ENCODE measurements around the gene IGF1R. TPM values are rescaled to one million over a fixed set of nuclear protein-coding genes. Genes with fewer than 3 reads are reported as not detected.

IGF1R gene
- total RNA-seq, 1 donor from 2014 or later = 37.4 TPM

DNA sequence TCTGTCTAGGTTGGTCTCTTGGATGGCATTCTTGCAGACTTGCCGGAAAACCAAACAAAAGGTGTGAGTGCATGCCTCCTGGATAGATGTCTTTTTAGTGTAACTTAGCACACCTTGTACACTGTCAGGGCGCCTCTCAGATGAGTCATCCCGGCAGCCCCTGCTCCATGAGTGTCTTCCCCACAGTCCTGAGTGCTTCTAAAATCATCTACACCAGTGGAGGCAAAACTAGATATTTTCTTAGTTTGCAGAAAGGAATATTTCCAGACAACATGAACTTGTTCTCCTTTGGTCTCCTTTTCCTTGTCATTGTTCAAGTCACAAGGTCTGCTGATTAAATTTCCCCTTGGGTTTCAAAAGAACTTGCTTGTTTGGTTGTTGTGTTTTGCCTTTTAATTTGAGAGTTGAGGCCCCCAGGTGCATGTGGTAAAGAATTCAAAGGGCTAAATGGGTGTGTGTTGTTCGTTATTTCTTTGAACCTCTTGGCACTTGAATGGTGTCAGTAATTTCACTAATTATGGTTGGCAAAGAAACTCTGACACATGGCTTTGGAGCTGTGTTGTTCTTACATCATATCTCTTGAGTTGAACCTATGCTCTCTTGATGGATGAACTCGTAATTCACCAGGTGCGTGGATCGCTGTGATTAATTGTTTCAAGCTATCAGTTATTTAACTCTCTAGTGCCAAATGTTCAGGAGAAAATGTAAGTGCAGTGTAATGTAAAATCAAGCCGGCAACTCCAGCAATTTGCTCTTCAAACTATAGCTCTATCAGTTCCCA lies 98.2 kb downstream of the IGF1R start:
- no peak for DNase-seq

DNA sequence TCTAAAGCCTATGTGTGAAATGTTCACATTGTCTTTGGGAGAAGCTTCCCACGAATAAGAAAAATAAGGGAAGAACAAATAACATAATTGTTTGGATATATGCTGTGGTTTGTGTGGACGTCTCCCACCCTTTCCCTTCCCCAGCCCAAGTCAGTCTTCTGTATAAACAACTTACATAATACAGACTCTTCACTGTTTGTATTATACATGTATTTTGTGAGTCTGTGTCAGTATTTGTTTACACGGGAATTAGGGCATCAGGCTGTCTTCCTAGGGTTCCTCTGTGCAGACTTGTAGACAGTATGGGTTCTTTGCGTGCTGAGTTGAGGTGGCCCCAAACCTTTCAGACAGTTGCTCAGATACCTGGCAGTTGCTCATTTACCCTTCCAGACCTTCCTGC lies 103.4 kb downstream of the IGF1R start:
- no peak for DNase-seq

- no peak for DNase-seq
Measured at GRCh38 chr15:98753726-98754656, 105.7 kb downstream of the IGF1R start.

GRCh38 chr15:98754657-98755022 lies 106.3 kb downstream of the IGF1R start:
- DNase-seq = no peak

GRCh38 chr15:98755138-98755537 lies 106.8 kb downstream of the IGF1R start:
- DNase-seq = no peak

DNA sequence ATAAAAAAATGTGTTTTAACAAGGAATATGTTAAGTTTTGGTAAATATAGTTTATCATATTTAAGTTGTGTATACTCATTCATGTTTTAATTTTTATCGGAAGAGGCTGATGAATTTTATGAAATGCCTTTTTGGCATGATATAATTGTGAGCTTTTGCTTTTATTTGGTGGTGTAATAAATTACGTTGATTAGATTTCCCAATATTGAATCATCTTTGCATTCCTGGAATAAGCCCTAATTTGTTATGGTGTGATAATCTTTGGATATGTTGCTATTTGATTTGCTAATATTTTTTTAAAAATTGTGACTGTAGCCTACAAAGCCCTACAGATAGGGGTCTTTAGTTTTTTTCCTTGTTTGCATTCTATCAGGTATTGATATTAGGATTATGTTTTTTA lies 107.4 kb downstream of the IGF1R start:
- DNase-seq = no peak

DNA sequence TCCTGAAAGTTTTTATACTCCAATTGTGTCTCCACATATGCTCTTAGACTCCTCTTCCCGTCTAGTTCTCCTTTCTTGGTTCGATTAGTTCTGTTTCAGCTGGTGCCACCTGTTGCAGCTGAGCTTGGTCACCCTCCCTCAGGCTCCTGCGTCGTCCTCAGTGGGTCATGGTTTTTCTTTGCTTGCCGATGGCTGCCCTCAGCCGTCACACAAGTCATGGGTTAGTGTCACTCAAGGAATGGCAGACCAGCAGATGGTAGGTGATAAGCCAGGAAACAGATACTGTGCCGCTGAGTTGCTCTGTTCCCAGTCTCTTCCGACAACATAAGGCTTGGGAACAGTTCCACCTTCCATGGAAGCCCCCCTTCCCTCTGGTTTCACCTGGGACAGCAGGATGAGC lies 109.9 kb downstream of the IGF1R start:
- DNase-seq = no peak

DNA sequence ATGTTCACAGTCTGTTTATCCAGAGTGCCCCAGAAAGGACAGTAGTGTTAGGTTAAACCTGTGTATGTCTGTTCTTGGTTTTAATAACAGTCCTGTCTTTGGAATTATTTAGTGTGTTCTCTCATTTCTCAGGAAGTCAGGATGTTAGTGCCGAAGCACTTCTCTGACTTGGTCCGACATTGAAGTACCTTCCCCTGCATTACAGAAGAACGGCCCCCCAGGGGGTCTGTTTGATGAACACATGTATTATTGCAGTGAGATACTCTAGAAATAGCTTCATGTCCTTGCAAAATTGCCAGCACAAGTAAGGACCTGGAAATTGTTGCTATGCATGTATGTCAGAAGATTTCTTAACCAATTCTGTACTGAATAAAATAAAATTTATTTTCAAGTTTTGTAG lies 110.9 kb downstream of the IGF1R start:
- no peak for DNase-seq

DNA sequence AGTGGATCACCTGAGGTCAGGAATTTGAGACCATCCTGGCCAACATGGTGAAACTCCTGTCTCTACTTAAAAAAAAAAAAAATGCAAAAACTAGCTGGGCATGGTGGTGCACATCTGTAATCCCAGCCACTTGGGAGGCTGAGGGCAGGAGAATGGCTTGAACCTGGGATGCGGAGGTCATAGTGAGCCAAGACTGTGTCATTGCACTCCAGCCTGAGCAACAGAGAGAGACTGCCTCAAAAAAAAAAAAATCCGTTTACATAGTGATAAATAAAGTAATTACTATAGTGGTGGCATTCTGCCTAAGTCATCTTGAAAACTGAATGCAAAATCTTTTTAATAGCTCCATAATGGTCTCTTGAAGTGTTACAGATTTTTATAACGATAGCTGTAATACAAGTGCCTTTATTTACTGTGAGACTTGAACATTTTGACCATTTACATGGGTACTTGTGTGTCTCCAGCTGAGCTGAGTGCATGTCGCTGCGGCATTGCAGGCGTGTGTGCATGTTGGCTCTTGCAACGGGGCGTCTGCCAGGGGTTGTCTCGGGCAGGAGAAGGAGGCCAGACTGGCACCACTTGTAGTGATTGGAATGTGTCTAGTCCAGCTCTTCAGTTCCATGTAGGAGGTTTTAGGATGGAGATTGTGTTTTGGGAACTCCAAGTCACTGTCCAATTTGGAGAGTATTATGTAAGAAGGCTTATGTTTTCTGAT lies 111.9 kb downstream of the IGF1R start:
- DNase-seq = no peak

DNA sequence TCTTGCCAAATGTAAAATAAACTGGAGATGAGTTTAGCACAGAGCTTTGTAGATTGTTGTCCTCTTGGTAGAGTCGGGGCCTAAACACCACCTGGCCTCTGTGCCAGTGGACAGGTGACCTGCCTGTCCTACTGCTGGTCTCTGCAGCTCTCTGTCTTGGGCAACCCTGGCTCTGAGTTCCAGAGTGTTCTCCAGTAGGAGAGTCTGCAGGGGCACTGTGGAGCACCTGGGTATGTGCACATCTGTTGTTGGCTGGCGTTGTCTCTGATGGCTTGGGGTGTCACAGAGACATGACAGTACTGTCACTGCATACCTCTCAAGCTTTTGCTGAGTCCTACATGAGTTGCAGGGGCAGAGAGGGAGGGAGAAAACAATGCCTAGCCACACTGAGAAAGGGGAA lies 112.6 kb downstream of the IGF1R start:
- no peak for DNase-seq

GRCh38 chr15:98763179-98763578 lies 114.8 kb downstream of the IGF1R start:
- no peak for DNase-seq

GRCh38 chr15:98764291-98764690 lies 116.0 kb downstream of the IGF1R start:
- no peak for DNase-seq

- no peak for DNase-seq
Measured at GRCh38 chr15:98765610-98766009, 117.3 kb downstream of the IGF1R start.

DNA sequence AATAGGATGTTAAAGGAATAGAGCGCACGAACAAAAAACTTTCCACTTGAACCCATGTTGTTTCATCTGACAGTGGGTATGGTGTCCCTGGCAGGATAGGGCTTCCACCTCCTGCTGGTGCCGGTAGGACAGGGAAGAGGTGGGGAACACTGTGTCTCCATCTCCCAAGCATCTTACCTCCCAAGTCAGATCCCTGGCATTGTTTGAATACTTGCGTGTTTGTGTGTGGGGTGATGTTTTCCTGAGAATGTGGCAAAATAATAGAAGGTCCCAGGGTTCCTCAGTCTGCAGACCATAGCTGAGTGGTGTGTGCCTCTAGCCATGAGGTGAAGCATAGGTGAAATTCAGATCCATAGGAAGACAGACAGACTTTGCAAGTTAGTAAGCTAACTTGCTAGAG lies 119.4 kb downstream of the IGF1R start:
- DNase-seq = no peak

DNA sequence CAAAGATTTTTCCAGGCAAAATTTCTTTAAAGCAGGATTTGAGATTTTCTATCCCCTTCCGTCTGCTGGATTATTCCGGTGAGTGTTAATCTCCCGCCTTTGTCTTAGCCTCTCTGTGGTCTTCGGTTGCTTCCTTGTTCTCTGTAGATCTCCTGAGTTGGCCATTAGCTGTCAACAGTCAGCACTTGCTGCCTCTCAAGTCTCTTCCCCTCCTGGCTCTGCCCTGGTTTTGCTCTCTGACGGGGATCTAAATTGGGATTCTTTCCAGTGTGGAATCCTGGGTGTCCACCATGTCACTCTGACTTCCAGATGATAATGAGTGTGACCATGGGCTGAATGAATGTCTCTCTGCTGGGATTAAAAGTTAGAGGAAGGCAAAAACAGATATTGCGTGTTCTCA lies 121.5 kb downstream of the IGF1R start:
- DNase-seq = no peak

DNA sequence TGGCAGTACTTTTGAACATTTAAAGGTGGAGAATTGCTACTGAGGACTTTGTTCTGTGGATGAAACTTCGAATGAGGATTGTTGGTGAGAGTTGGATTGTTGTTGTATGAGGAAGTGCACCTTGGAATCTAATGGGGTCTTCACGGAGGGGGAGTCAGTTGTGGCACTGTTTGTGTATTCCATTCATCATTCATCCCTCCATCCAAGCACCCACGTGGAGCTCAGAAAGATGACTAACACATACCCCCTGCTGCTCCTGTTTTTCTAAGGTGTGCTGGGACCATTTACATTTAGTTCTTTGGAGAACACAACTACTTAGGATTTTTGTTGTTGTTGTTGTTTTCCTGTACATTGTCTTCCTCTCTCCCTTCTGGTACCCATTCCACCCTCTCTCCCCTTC lies 122.6 kb downstream of the IGF1R start:
- no peak for DNase-seq

DNA sequence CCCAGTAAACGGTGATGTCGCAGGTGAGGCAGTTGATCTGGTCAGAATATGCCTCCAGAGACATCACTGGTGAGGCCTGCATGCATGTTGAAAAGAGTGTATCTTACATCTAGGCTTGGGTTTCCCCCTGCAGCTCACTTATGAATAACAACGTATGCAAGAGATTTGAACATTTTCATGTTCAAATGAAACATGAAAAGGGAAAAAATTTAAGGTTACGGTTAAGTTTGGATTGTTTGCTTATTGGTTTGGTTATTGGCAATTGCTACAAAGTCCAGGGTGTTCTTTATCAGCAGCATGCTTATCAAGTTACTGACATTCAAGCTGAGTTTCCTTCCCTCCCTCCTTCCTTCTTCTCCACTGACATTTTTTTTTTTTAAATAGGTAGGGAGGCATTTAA lies 123.2 kb downstream of the IGF1R start:
- DNase-seq = no peak

GRCh38 chr15:98772895-98773294 lies 124.6 kb downstream of the IGF1R start:
- DNase-seq = no peak

DNA sequence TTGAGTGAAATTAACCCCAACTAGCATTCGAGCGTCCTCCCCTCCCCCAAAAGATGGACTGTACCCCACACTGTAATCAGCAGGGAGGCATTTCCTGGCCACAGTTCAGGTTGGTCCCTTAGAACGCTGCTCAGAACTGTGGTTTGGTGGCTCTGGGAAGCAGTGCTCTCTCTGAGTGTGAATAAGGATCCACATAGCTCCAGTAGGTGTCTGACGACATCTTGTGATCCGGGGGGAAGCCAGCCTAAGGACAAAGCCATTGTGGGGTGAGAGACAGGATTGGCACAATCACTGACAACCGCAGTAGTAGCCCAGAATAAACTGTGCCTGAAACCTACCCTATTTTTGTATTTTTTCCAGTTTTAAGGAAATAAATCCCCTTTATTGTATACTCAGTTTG lies 125.3 kb downstream of the IGF1R start:
- DNase-seq = no peak

DNA sequence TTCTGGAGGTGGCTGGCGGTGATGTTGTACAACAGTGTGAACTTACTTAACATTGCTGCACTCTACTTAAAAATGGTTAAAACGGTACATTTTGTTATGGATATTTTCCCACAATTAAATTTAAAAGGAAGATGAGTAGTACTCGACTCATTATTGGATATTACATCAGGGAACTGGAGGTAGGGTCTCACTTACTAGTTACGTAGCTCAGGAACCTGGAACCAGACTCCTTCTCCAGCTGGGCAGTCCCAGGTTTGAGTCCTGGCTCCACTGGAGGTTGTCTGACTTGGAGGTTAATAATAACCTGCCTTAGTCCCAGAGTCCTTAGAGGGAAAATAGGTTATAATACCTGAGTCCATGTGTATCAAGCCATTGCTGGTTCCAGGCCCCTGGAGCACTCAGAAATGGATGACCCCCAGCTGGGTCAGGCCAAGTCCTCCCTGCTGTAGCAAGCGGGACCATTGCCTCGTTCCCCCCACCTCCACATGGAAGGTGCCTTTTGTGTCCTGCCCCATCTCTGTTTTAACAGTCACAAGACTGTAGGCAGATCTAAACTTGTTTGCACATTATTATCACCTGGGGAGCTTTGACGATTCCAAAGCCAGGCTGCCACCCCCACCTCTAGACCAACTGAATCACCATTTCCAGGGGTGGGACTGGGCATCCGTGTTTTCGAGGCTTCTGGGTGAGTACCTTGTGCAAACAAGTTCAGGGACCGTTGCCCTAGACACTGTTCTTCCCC lies 126.6 kb downstream of the IGF1R start:
- DNase-seq = no peak

GRCh38 chr15:98775498-98776230 lies 127.3 kb downstream of the IGF1R start:
- no peak for DNase-seq

Measured in occipital lobe (tissue), 2 donors.